ENCODE measurements around the gene NCOA5. TPM values are rescaled to one million over a fixed set of nuclear protein-coding genes. Genes with fewer than 3 reads are reported as not detected.

NCOA5 gene
- total and polyA plus RNA-seq, 10 of the 15 experiments (the other 5 are each of a cell fraction or from before 2014, with no cell fraction given) = 7.7 to 38.1 (median 30.1) TPM

DNA sequence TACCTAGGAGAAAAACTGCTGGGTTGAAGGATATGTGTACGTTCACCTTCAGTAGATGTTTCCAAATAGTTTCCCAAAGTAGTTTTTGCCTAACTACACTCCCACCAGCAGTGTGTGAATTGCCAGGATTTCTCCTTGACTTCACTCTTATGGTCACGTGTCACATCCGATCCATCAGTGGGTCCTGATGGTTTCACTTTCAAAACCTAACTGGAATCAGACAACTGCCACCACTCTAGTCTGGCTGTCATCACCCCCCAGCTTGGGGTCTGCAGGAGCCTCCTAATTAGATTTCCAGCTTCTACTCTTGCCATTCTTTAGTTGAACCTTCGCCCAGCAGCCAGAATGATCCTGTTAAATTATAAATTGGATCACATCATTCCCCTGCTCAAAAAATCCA, 69.2 kb downstream of the NCOA5 start:
- H3K4me1 ChIP-seq (ENCODE audit: control insufficient read depth, insufficient read depth, low read length) = no peaks in the 10 kb centered on the region
- RAD21 ChIA-PET (ENCODE audit: unreplicated experiment) = no interaction called here
- no peaks in the 10 kb centered on the region for H3K79me2 ChIP-seq (ENCODE audit: control insufficient read depth, insufficient read depth, low read length)
- H3K4me2 ChIP-seq (ENCODE audit: control insufficient read depth, insufficient read depth) = no peak overlapping the region
- no peaks in the 10 kb centered on the region for H3K36me3 ChIP-seq (ENCODE audit: control insufficient read depth in 2 of 2, insufficient read depth in 2 of 2, low read length in 1 of 2)
- no peak for ATAC-seq
- intact Hi-C loops (cut with micrococcal nuclease; ENCODE audit: unreplicated experiment) = no loop called here
- in situ Hi-C loops (cut with MboI) = no loop called here
- no peak overlapping the region for H3K27ac ChIP-seq (ENCODE audit: control insufficient read depth, insufficient read depth)
- H3K27me3 ChIP-seq (replicated peaks in 1 of 2; ENCODE audit: control insufficient read depth in 2 of 2, insufficient read depth in 2 of 2, low read length in 1 of 2) = peaks cover 0 to 4% of the 10 kb centered on the region in 2 experiments; a peak in 2 of 4 replicates
- TF ChIP-seq GABPA (IDR thresholded peaks at IDR 0.05; ENCODE audit: low read depth) = no peak
- TF ChIP-seq POLR2AphosphoS2 (IDR thresholded peaks at IDR 0.05; ENCODE audit: low read depth, low read length) = no peak
- TF ChIP-seq MYB (IDR thresholded peaks at IDR 0.05; ENCODE audit: borderline replicate concordance, low read depth, low read length) = no peak
- TF ChIP-seq RELA (IDR thresholded peaks at IDR 0.05; ENCODE audit: borderline replicate concordance, partially characterized antibody) = no peak
- TF ChIP-seq POU2F2 (IDR thresholded peaks at IDR 0.05; ENCODE audit: borderline replicate concordance, low read depth, low read length) = no peak
- TF ChIP-seq ZNF384 (IDR thresholded peaks at IDR 0.05; ENCODE audit: borderline replicate concordance, low read depth, low read length) = no peak
- TF ChIP-seq SMC3 (IDR thresholded peaks at IDR 0.05; ENCODE audit: borderline replicate concordance, low read length) = no peak
- no peak for TF ChIP-seq CBX3 (IDR thresholded peaks at IDR 0.05; ENCODE audit: borderline replicate concordance, low read depth)
- TF ChIP-seq, protein P1, sequence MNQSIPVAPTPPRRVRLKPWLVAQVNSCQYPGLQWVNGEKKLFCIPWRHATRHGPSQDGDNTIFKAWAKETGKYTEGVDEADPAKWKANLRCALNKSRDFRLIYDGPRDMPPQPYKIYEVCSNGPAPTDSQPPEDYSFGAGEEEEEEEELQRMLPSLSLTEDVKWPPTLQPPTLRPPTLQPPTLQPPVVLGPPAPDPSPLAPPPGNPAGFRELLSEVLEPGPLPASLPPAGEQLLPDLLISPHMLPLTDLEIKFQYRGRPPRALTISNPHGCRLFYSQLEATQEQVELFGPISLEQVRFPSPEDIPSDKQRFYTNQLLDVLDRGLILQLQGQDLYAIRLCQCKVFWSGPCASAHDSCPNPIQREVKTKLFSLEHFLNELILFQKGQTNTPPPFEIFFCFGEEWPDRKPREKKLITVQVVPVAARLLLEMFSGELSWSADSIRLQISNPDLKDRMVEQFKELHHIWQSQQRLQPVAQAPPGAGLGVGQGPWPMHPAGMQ (IDR thresholded peaks at IDR 0.05; ENCODE audit: borderline replicate concordance) = no peak
- TF ChIP-seq, protein P2, sequence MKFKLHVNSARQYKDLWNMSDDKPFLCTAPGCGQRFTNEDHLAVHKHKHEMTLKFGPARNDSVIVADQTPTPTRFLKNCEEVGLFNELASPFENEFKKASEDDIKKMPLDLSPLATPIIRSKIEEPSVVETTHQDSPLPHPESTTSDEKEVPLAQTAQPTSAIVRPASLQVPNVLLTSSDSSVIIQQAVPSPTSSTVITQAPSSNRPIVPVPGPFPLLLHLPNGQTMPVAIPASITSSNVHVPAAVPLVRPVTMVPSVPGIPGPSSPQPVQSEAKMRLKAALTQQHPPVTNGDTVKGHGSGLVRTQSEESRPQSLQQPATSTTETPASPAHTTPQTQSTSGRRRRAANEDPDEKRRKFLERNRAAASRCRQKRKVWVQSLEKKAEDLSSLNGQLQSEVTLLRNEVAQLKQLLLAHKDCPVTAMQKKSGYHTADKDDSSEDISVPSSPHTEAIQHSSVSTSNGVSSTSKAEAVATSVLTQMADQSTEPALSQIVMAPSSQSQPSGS (IDR thresholded peaks at IDR 0.05; ENCODE audit: low read length) = no peak
- TF ChIP-seq, protein P3, sequence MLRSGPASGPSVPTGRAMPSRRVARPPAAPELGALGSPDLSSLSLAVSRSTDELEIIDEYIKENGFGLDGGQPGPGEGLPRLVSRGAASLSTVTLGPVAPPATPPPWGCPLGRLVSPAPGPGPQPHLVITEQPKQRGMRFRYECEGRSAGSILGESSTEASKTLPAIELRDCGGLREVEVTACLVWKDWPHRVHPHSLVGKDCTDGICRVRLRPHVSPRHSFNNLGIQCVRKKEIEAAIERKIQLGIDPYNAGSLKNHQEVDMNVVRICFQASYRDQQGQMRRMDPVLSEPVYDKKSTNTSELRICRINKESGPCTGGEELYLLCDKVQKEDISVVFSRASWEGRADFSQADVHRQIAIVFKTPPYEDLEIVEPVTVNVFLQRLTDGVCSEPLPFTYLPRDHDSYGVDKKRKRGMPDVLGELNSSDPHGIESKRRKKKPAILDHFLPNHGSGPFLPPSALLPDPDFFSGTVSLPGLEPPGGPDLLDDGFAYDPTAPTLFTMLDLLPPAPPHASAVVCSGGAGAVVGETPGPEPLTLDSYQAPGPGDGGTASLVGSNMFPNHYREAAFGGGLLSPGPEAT (IDR thresholded peaks at IDR 0.05; ENCODE audit: low read depth) = no peak
- TF ChIP-seq, protein P4, sequence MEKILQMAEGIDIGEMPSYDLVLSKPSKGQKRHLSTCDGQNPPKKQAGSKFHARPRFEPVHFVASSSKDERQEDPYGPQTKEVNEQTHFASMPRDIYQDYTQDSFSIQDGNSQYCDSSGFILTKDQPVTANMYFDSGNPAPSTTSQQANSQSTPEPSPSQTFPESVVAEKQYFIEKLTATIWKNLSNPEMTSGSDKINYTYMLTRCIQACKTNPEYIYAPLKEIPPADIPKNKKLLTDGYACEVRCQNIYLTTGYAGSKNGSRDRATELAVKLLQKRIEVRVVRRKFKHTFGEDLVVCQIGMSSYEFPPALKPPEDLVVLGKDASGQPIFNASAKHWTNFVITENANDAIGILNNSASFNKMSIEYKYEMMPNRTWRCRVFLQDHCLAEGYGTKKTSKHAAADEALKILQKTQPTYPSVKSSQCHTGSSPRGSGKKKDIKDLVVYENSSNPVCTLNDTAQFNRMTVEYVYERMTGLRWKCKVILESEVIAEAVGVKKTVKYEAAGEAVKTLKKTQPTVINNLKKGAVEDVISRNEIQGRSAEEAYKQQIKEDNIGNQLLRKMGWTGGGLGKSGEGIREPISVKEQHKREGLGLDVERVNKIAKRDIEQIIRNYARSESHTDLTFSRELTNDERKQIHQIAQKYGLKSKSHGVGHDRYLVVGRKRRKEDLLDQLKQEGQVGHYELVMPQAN (conservative IDR thresholded peaks at IDR 0.05) = no peak
- TF ChIP-seq FOXM1 (IDR thresholded peaks at IDR 0.05; ENCODE audit: low read depth, low read length) = no peak
- no peak for TF ChIP-seq SUZ12 (IDR thresholded peaks at IDR 0.05; ENCODE audit: unreplicated experiment)
- no peak for TF ChIP-seq IKZF1 (conservative IDR thresholded peaks at IDR 0.05)
- TF ChIP-seq, protein P5, sequence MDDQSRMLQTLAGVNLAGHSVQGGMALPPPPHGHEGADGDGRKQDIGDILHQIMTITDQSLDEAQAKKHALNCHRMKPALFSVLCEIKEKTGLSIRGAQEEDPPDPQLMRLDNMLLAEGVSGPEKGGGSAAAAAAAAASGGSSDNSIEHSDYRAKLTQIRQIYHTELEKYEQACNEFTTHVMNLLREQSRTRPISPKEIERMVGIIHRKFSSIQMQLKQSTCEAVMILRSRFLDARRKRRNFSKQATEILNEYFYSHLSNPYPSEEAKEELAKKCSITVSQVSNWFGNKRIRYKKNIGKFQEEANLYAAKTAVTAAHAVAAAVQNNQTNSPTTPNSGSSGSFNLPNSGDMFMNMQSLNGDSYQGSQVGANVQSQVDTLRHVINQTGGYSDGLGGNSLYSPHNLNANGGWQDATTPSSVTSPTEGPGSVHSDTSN (IDR thresholded peaks at IDR 0.05; ENCODE audit: insufficient replicate concordance, low read depth, low read length) = no peak
- TF ChIP-seq MYC (IDR thresholded peaks at IDR 0.05; ENCODE audit: insufficient read depth, insufficient read length, insufficient replicate concordance, low read length, severe bottlenecking) = no peak
- FAIRE-seq = no peak
- SMC1A ChIA-PET (ENCODE audit: uncharacterized antibody, unreplicated experiment) = interaction anchor here (0.6 kb wide), 1 partner anchor 32 kb away, joined by 3 read pairs; no protein-coding TSS in a partner anchor
- no peak overlapping the region for H2AFZ ChIP-seq (ENCODE audit: control insufficient read depth, low read depth, low read length)
- POLR2A ChIA-PET = no interaction called here
- WGBS (ENCODE audit: insufficient coverage, insufficient replicate concordance, low lambda C conversion rate, missing lambda C conversion rate) = 27% methylated on average over 4 of the region's 4 CpGs
- no peak overlapping the region; the same call in 1 of the 2 replicates for H3K9ac ChIP-seq (ENCODE audit: control insufficient read depth, insufficient read depth, low read length)
- no TSS peak for BruUV-seq (replicated peaks)
- no peaks in the 10 kb centered on the region for H3K9me3 ChIP-seq (replicated peaks; ENCODE audit: control insufficient read depth, insufficient read depth, low read length)
- CTCF ChIA-PET = interaction anchor here (1.0 kb wide), 2 partner anchors 68 to 329 kb away, joined by 3 read pairs; no protein-coding TSS in a partner anchor
- DNase-seq (ENCODE audit: low read depth, low spot score) = no peak
- no peak overlapping the region for H3K4me3 ChIP-seq
- H4K20me1 ChIP-seq (ENCODE audit: control insufficient read depth, insufficient read depth) = no peaks in the 10 kb centered on the region

All from GM12878 (cell line).